ENCODE data around the gene SDHB. TPM values are rescaled to one million over a fixed set of nuclear protein-coding genes. Genes with fewer than 3 reads are reported as not detected.

Gene SDHB
- total RNA-seq (2013; cell fraction: nucleolus; rRNA removed), result 55.7 and 56.3 TPM in 2 replicates
- 185 and 207 TPM in 2 replicates for total RNA-seq (2014; rRNA removed)
- total RNA-seq (2014; rRNA removed; fragmentation: Illumina TruSeq; extraction: Trizol), result 147 and 157 TPM in 2 replicates
- 122 and 124 TPM in 2 replicates for total RNA-seq (2021)
- 68.9 TPM for polyA plus RNA-seq (2011; ENCODE audit: low read depth)
- polyA plus RNA-seq (2011; rRNA removed), result 319 and 379 TPM in 2 replicates
- polyA plus RNA-seq (2011; cell fraction: cytosol; rRNA removed), result 203 and 219 TPM in 2 replicates
- 140 and 142 TPM in 2 replicates for polyA plus RNA-seq (2011; cell fraction: nucleus; rRNA removed)
- 83.3 and 94.6 TPM in 2 replicates for polyA plus RNA-seq (2012)
- 192 and 230 TPM in 2 replicates for polyA plus RNA-seq (2014; fragmentation: Illumina TruSeq; extraction: Trizol)
- 100 to 1,000 TPM; 101 to 215 TPM for polyA plus RNA-seq (2014; fragmentation: Nextera tagmentation; extraction: Ambion mirVana)
- 164 and 174 TPM in 2 replicates for polyA plus RNA-seq (2014; rRNA removed)
- polyA plus RNA-seq (2016; fragmentation: Nextera tagmentation; extraction: Ambion mirVana), result 100 to 1,000 TPM; 249 to 263 TPM
- polyA minus RNA-seq (2011; rRNA and poly(A)+ RNA removed), result 175 and 344 TPM in 2 replicates
- 61.1 and 65.6 TPM in 2 replicates for polyA minus RNA-seq (2011; cell fraction: cytosol; rRNA and poly(A)+ RNA removed)
- 35.7 and 49.8 TPM in 2 replicates for polyA minus RNA-seq (2011; cell fraction: nucleus; rRNA and poly(A)+ RNA removed)
- percentile 78 among the genes with signal in this experiment for Bru-seq, nascent RNA
- percentile 73 among the genes with signal in this experiment for BruChase-seq, experiment 1, labeled RNA remaining after a 6-hour chase
- BruChase-seq, experiment 2, labeled RNA remaining after a 2-hour chase, result percentile 71 among the genes with signal in this experiment
- long read RNA-seq, experiment 1, transcript SDHB-201 (8 exons, 1,153 nt), result major isoform, 152 of 162 reads
- long read RNA-seq, experiment 1, partial matches to known transcripts, result 7 of 162 reads
- long read RNA-seq, experiment 1, other reads (novel, unspliced or antisense), result 3 of 162 reads
- long read RNA-seq, experiment 2, transcript SDHB-201 (8 exons, 1,153 nt), result major isoform, 840 of 886 reads
- long read RNA-seq, experiment 2, partial matches to known transcripts, result 31 of 886 reads
- long read RNA-seq, experiment 2, other reads (novel, unspliced or antisense), result 15 of 886 reads

DNA sequence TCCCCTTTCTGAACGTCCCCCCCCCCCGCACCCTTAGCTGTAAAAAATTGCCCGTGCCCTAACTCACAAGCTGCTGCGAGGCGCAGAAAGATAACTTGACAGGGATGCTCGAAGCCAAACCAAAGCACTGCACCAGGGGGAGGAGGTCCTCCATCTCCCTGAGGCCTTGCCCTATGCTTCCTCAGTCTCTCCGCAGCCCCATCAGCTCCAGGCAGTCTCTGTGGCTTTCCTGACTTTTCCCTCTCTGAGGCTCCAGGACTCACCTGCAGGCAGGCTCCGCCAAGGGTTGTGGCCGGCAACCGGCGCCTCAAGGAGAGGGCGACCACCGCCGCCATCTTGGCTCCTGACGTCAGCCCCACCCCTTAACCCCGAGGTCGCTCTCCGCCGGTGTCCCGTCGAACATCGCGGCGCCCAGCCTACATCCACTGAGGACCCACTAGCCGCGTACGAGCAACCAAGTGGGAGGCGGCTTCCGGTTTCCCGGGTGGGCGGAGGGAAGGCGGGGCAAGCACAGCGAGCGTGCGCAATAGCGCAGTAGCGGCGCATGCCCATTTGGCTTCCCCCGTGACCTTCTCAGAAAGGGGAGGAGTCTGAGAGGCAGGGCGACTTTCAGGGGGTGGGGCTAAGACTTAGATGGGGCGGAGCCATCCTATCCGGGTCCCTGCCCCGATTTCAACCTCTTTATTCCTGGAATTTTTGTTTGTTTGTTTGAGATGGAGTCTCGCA is at the start of gene SDHB:
Gene SDHB (minus strand): TSS at position 348 of the 726 bp plus-strand sequence. CDS start 13 bp downstream, at position 335.
- intact Hi-C loops (cut with micrococcal nuclease; ENCODE audit: unreplicated experiment), result loop anchor here (10.0 kb wide), 1 partner anchor 221 kb away; no protein-coding TSS in a partner anchor
- POLR2A ChIA-PET, result interaction anchor here (0.6 to 0.7 kb wide), 2 partner anchors 60 to 376 kb away, joined by 3 to 5 read pairs; no protein-coding TSS in a partner anchor
- H4K20me1 ChIP-seq (ENCODE audit: control insufficient read depth, insufficient read depth), result no peaks in the 10 kb centered on the region
- SMC1A ChIA-PET (ENCODE audit: uncharacterized antibody, unreplicated experiment), result interaction anchor here (0.7 kb wide), 1 partner anchor 436 kb away, joined by 3 read pairs; no protein-coding TSS in a partner anchor
- FAIRE-seq, result peak; percentile 95
- RAD21 ChIA-PET (ENCODE audit: unreplicated experiment), result interaction anchor here (3.1 kb wide), 1 partner anchor 71 kb away, joined by 7 read pairs; no protein-coding TSS in a partner anchor
- peak within 1 kb of the TSS; percentile 92 for H3K9ac ChIP-seq (ENCODE audit: control insufficient read depth, insufficient read depth, low read length)
- in situ Hi-C loops (cut with MboI), result no loop called here
- CTCF ChIA-PET, result interaction anchor here (10.7 kb wide), 1 partner anchor 68 kb away, joined by 171 read pairs; the partner anchor contains the start of gene PADI2
- WGBS (ENCODE audit: insufficient coverage, insufficient replicate concordance, low lambda C conversion rate, missing lambda C conversion rate), result under 1% methylated on average over 42 of the region's 44 CpGs
- H3K9me3 ChIP-seq (replicated peaks; ENCODE audit: control insufficient read depth, insufficient read depth, low read length), result no peaks in the 10 kb centered on the region
- peaks cover 28% of the 10 kb centered on the region for H3K79me2 ChIP-seq (ENCODE audit: control insufficient read depth, insufficient read depth, low read length)
- ATAC-seq, result peak; percentile 100
- no peaks in the 10 kb centered on the region for H3K27me3 ChIP-seq (replicated peaks in 1 of 2; ENCODE audit: control insufficient read depth in 2 of 2, insufficient read depth in 2 of 2, low read length in 1 of 2)
- peak within 1 kb of the TSS; percentile 80 for H3K27ac ChIP-seq (ENCODE audit: control insufficient read depth, insufficient read depth)
- peak within 1 kb of the TSS; percentile 72 for H3K4me2 ChIP-seq (ENCODE audit: control insufficient read depth, insufficient read depth)
- TSS peak; percentile 65 for BruUV-seq (replicated peaks)
- H3K4me3 ChIP-seq, result peak within 1 kb of the TSS; percentile 96
- H3K4me1 ChIP-seq (ENCODE audit: control insufficient read depth, insufficient read depth, low read length), result no peaks in the 10 kb centered on the region; the same call in 1 of the 2 replicates
- peak within 1 kb of the TSS; percentile 93 for H2AFZ ChIP-seq (ENCODE audit: control insufficient read depth, low read depth, low read length)
- DNase-seq (ENCODE audit: low read depth, low spot score), result peak; percentile 96
- peaks cover 0 to 2% of the 10 kb centered on the region in 2 experiments; a peak in 1 of 4 replicates for H3K36me3 ChIP-seq (ENCODE audit: control insufficient read depth in 2 of 2, insufficient read depth in 2 of 2, low read length in 1 of 2)
- peak; percentile 38; the same call in 1 of the 2 replicates for TF ChIP-seq LARP7 (IDR thresholded peaks at IDR 0.05)
- peak; percentile 84; the same call in 1 of the 2 replicates for TF ChIP-seq SIN3A (IDR thresholded peaks at IDR 0.05; ENCODE audit: low read depth, low read length)
- TF ChIP-seq CREM (IDR thresholded peaks at IDR 0.05; ENCODE audit: low read depth), result peak; percentile 87
- TF ChIP-seq NR2F1 (conservative IDR thresholded peaks at IDR 0.05), result peak; percentile 97
- TF ChIP-seq CREB1 (IDR thresholded peaks at IDR 0.05; ENCODE audit: low read depth), result peak; percentile 86
- TF ChIP-seq NKRF (conservative IDR thresholded peaks at IDR 0.05), result peak; percentile 56
- TF ChIP-seq ZSCAN29 (IDR thresholded peaks at IDR 0.05), result no peak
- TF ChIP-seq POLR2AphosphoS2 (IDR thresholded peaks at IDR 0.05; ENCODE audit: low read depth, low read length), result peak; percentile 54; the same call in 1 of the 2 replicates
- no peak for TF ChIP-seq SMC3 (IDR thresholded peaks at IDR 0.05; ENCODE audit: borderline replicate concordance, low read length)
- TF ChIP-seq NR2C2 (IDR thresholded peaks at IDR 0.05; ENCODE audit: borderline replicate concordance, control insufficient read depth, insufficient read length, low read depth), result no peak
- TF ChIP-seq MYB (IDR thresholded peaks at IDR 0.05; ENCODE audit: borderline replicate concordance, low read depth, low read length), result no peak
- peak; percentile 93 for TF ChIP-seq NR2C1 (IDR thresholded peaks at IDR 0.05)
- TF ChIP-seq STAT1 (conservative IDR thresholded peaks at IDR 0.05), result no peak
- TF ChIP-seq SPI1 (IDR thresholded peaks at IDR 0.05; ENCODE audit: borderline replicate concordance, insufficient read depth, low read depth, low read length), result no peak
- no peak for TF ChIP-seq POU2F2 (IDR thresholded peaks at IDR 0.05; ENCODE audit: borderline replicate concordance, low read depth, low read length)
- TF ChIP-seq RAD51 (IDR thresholded peaks at IDR 0.05), result peak; percentile 54; the same call in 1 of the 2 replicates
- no peak for TF ChIP-seq RFX5 (IDR thresholded peaks at IDR 0.05; ENCODE audit: low read depth, low read length)
- peak; percentile 82 for TF ChIP-seq POLR2AphosphoS5 (IDR thresholded peaks at IDR 0.05; ENCODE audit: low read length)
- no peak for TF ChIP-seq DPF2 (IDR thresholded peaks at IDR 0.05)
- peak; percentile 95 for TF ChIP-seq POLR2A (IDR thresholded peaks at IDR 0.05; ENCODE audit: low read depth, low read length)

Measured in GM12878 (cell line).